NOMO-1 treated with dmso at 0.1 percent for 144 hours (cell line): ENCODE results near the gene TRMT5.

Source experiments
- DNase-seq: peaks from one replicate; lab custom pipeline; 2025; ENCODE audit not compliant: unreplicated experiment; lab: John Stamatoyannopoulos, UW

Gene TRMT5

GRCh38 chr14:60980811-60981632, at the start of gene TRMT5, which contains the start of gene SLC38A6:
TSS of gene TRMT5 (minus strand) at chr14:60981079. CDS start at chr14:60980973, 106 bp downstream.
TSS of gene SLC38A6 (plus strand) at chr14:60981245. CDS start at chr14:60981278, 33 bp downstream.
- peak; percentile 77 for DNase-seq

- no peak for DNase-seq
These were observed 45.6 kb upstream of the TRMT5 start for GRCh38 chr14:61026526-61026925.

GRCh38 chr14:61025251-61026223, 44.7 kb upstream of the TRMT5 start:
- DNase-seq = peak; percentile 47

- DNase-seq = no peak
These were observed 38.7 kb upstream of the TRMT5 start for GRCh38 chr14:61019537-61019936.

- DNase-seq = no peak
These were observed 22.7 kb upstream of the TRMT5 start for GRCh38 chr14:61003571-61003970.

GRCh38 chr14:60999536-60999935, 18.7 kb upstream of the TRMT5 start:
- no peak for DNase-seq

- no peak for DNase-seq
These were observed 17.7 kb upstream of the TRMT5 start for GRCh38 chr14:60998617-60999016.

- no peak for DNase-seq
These were observed 8.7 kb upstream of the TRMT5 start for GRCh38 chr14:60989599-60989998.

GRCh38 chr14:60986500-60986899, 5.6 kb upstream of the TRMT5 start:
- DNase-seq = no peak

GRCh38 chr14:60984196-60984595, 3.3 kb upstream of the TRMT5 start:
- DNase-seq = peak; percentile 4

- no peak for DNase-seq
These were observed 965 bp upstream of the TRMT5 start for GRCh38 chr14:60981633-60982455.

GRCh38 chr14:60977847-60978246, 3.0 kb downstream of the TRMT5 start:
- DNase-seq = no peak

GRCh38 chr14:60975551-60975950, 5.3 kb downstream of the TRMT5 start:
- DNase-seq = no peak

GRCh38 chr14:60974090-60974651, 6.7 kb downstream of the TRMT5 start:
- DNase-seq = no peak

GRCh38 chr14:60973070-60973469, 7.8 kb downstream of the TRMT5 start:
- no peak for DNase-seq

- DNase-seq = no peak
These were observed 8.6 kb downstream of the TRMT5 start for GRCh38 chr14:60972295-60972694.

GRCh38 chr14:60971271-60971670, 9.6 kb downstream of the TRMT5 start:
- DNase-seq = no peak

GRCh38 chr14:60970146-60970545, 10.7 kb downstream of the TRMT5 start:
- DNase-seq = peak; percentile 8

- no peak for DNase-seq
These were observed 12.2 kb downstream of the TRMT5 start for GRCh38 chr14:60968671-60969070.

GRCh38 chr14:60968099-60968498, 12.8 kb downstream of the TRMT5 start:
- no peak for DNase-seq
